Left cardiac atrium (tissue), 4 donors: ENCODE measurements around the gene TGIF2. TPM values are rescaled to one million over a fixed set of nuclear protein-coding genes. Genes with fewer than 3 reads are reported as not detected.
"Not testable (repeated sequence)": the region's sequence is repeated elsewhere in the genome, so short reads cannot be mapped to it uniquely, and the experiment has no call there.

Experiments used
- ATAC-seq, 2 donors: fragments of 200-7000 bp; cut with Tn5 transposase; one replicate each; pipeline ENCODE4 v1.9.1; 2020; ENCODE audit warnings: mild to moderate bottlenecking in 2 of 2, moderate library complexity in 2 of 2
- DNase-seq: peaks from one replicate; pipeline ENCODE4 v3.0.0-alpha.2; 2020
- intact Hi-C, 2 donors: fragments of 100-400 bp; cut with DNase I; formaldehyde crosslinking; loops; one replicate each; pipeline versions ENCODE4 v1.14.1 to v1.15.1; 2022 to 2023
- total RNA-seq, 2 donors: library from RNA; stranded (reverse); fragmentation: NEBNext Ultra II Directional; extraction: Animal tissue kit (Norgen Biotek cat#: 25700); gene quantifications; one replicate each; pipeline ENCODE4 v1.2.1, GENCODE V29; 2021
- donor health status: DM: no; HTN: yes; CAD: no.
- donor health status: DM: no; HTN: yes; CAD: no; lungs with severe emphysema.
- donor health status: DM: yes; HTN: yes; CAD: no.
- donor health status: Dilated cardiomyopathy.

The TGIF2 gene
- total RNA-seq, 2 donors from 2014 or later: 6.4 to 8.8 TPM

DNA sequence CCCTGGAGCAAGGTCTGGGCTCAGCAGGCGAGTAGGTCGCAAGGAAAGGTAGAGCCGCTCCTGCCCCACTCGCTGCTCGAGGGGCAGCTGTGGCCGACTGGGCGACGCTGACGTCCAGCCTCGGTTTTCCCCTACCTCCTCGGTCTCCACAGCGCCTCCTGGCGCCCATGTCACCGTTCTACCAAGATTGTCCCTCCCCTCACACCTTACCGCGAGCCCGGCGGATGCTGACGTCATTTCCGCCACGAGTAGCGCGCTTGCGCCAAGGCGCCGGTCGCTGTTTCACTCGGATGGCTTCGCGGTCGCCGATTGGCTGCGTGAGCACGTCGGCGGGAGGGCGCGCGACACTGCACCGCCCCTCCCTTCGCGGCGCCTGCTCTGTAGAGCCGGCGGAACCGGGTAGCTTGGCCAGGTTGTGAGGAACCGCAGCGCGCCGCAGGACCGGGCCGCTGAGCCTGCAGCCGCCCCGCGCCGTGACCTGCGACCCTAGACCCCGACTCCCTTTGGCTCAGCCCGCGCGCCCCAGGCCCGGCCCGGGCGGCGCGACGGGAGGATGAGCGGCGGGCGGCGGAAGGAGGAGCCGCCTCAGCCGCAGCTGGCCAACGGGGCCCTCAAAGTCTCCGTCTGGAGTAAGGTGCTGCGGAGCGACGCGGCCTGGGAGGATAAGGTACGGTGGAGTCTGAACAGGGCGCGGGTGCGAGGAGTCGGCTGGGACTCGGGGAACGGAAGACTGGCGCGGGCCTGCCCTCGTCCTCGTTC, 32.2 kb downstream of the TGIF2 start, which contains the start of gene RAB5IF:
Gene RAB5IF (plus strand): TSS at position 381 of the 759 bp plus-strand sequence. CDS start 173 bp downstream, at position 554.
- peak; percentile 99 for DNase-seq
- intact Hi-C loops: no loop called here
- ATAC-seq: peak; percentile 97 to 98

DNA sequence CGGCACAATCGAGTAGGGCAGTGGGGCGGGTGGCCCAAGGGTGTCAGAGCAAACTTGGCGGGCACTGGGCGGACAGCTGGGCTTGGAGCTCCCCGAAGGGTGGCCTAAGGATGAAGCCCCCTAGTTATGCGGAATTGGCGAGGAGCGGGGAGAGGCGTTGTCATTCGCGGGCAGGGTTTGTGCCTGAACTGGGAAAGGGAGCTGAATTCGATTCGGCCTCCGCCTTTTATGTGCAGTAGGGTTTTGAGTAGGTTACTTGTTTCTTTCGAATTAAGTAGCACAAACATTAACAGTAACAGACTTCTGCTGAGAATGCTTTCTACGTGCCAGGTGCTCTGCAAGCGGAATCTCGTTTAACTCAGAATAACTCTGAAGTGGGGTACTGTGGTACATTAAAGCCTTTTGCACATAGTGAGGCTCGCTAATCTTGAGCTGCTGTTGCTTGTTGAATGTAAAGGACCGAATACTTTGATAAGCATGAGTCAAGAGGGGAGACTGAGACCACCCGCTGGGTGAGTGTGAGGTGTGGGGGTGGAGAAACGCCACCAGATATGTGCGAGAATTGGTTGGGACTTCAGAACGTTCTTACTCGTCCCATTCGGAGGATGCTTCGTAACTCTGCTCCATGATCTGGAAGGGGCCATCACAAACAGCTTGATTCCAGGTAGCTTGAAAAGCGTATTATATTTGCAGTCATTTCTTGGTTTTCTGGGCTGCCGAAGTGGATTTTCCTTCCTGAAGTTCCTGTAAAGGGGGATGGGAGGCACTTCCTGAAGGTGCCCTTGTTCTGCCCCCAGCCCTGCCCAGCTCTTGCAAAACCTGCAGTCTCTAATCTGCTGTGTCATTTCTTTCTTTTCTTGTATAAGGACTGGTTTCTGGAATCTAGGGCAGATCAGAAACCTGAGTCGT, 33.0 kb downstream of the TGIF2 start:
- DNase-seq (no peak), ATAC-seq (no peak)

DNA sequence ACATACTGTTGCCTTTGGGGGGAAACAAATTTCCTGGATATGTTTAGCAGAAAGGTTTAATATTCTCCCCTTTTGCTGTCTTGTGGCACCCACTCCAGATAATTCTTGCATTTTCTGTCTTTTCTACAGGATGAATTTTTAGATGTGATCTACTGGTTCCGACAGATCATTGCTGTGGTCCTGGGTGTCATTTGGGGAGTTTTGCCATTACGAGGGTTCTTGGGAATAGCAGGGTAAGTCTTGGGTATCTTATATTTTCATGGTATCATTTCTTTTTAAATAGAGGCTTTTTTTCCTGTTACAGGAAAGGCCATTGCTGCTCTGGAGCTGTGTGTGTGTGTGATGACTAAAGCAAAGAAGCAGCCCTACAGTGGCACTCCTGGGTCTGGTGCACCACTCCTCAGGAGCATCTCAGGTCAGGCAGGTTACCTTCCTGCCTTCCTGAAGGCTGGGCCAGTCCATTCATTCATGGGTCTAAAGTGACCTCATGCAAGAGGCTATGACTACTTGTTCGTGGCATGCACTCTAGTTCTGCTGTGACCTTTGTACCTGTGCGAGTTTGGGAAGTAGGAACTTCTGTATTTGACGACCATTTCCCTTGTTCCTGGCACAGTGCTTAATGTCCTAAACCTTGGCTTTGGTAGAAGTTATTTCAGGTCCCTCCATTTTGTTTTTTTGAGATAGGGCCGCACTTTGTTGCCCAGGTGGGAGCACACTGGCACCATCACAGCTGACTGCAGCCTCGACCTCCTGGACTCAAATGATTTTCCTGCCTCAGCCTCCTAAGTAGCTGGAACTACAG, 34.4 kb downstream of the TGIF2 start:
- no peak for ATAC-seq
- intact Hi-C loops: no loop called here
- no peak for DNase-seq

More for the DNA sequence above, 33.0 kb downstream of the TGIF2 start:
- intact Hi-C loops: no loop called here

DNA sequence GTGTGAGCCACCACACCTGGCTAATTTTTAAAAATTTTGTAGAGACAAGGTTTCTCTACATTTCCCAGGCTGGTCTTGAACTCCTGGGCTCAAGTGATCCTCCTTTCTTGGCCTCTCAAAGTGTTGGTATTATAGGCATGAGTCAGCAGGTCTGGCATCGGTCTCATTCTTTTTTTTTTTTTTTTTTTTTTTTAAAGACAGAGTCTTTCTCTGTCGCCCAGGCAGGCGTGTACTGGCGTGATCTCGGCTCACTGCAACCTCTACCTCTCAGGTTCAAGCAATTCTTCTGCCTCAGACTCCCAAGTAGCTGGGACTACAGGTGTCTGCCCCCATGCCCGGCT, 35.0 kb downstream of the TGIF2 start:
- DNase-seq, ATAC-seq, intact Hi-C loops: not testable (repeated sequence)

DNA sequence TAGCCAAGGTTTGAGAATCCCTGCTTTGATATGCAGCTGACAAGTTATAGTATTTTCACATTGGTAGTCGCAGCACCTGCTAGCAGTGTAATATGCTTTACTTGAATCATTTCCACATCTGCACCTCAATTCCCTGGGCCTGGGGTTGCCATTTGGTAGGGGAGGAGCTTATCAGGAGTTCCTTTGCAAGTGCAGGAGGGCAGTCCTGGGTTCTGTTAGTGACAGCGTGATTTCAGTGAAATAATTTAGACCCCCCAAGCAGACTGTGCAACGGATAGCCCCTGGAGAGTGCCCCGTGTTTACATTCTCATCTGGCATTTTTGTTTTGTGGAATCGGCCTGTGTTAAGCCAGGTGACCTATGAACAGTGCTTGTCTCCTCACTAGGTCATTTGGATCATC, 38.2 kb downstream of the TGIF2 start:
- ATAC-seq: no peak
- intact Hi-C loops: loop anchor here in 1 of 2 donors (10.0 kb wide), 1 partner anchor 143 kb away; no protein-coding TSS in a partner anchor

DNA sequence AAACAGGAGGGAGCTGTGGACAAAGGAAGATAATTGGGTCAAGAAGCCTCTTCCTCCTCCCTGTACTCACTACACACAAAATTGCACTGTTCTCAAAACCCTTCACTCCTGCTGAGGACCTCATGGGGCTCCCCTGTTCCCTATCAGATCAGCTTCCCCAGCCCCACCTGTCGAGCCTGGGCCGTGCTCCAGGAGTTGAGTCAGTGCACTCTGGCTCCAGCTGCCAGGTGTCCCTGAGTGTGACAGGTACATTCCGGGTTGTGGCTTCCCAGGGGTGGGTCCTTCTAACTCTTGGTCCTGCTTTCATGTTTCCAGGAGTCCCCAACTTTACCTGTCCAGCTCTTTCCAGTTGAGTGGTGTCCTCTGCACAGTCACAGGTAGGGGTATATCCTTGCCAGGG, 40.6 kb downstream of the TGIF2 start:
- DNase-seq (no peak), ATAC-seq (no peak)
- intact Hi-C loops: loop anchor here in 1 of 2 donors (10.0 kb wide), 1 partner anchor 141 kb away; no protein-coding TSS in a partner anchor

More for the DNA sequence above, 38.2 kb downstream of the TGIF2 start:
- DNase-seq: no peak

DNA sequence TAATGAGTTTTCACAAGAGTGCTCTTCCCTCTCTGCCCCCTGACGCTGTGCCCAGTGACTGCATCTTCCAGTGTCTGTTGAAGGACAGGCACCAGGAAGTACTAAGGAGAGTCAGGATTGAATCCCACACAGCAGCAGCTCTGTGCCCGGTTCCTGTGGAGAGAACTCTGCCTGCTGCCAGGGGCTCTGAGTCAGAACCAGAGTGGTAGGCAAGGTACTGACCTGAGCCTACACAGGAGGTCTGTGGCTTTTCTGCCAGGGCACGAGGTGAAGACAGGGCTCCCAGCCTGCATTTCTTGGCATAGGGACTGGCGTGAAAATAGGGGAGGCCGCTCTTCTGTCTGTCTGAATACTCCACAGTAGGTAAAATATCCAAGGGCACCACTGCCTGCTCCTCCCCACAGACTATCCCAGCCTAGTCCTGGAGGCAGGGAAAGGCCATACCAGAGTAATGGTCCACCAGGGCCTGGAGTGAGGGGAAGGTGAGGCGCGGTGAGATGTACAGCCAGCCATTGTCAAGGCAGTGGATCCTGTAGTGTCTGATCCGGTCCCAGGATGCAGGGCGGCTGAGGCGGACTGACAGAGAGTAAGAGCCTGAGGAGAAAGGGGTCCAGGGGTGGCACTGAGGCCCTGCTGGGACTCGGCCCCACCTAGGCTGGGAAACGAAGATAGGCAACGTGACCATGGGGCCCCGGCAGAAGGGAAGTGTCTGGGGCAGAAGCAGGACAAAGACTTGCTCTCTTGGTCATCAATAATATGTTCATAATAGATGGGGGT, 41.6 kb downstream of the TGIF2 start:
- ATAC-seq: no peak
- intact Hi-C loops: loop anchor here in 1 of 2 donors (10.0 kb wide), 1 partner anchor 140 kb away; no protein-coding TSS in a partner anchor

DNA sequence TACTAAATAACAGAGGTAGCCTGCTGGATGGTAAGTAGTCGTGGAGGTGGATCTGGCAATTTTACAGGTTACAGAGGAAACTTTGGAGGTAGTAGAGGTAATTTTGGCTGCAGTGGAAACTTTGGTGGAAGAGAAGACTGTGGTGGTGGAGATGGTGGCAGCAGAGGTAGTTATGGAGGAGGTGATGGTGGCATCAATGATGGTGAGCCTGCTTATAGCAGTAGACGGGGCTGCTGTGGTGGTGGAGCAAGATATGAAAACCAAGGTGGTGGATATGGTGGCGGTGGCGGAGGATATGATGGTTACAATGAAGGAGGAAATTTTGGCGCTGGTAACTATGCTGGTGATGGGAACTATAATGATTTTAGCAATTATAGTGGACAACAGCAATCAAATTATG, 47.5 kb downstream of the TGIF2 start:
- intact Hi-C loops: no loop called here
- ATAC-seq (no peak), DNase-seq (no peak)

More for the DNA sequence above, 41.6 kb downstream of the TGIF2 start:
- DNase-seq: no peak

DNA sequence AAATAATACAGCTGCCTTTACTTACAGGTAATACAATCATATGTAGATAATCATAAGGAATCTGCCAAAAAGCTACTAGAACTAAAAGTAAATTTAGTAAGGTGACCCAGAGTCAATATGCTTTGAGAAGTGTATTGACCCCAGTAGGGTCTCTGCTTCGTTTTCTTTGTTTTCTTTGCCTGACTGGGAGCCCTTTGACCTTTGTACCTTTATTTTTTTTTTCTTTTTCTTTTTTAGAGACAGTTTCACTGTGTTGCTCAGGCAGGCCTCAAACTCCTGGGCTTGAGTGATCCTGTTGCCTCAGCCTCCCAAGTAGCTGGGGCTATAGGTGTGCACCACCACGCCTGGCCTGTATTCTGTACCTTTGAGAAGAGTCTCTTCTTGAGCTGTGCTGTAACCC, 50.0 kb downstream of the TGIF2 start:
- intact Hi-C loops: no loop called here
- ATAC-seq (no peak), DNase-seq (no peak)

DNA sequence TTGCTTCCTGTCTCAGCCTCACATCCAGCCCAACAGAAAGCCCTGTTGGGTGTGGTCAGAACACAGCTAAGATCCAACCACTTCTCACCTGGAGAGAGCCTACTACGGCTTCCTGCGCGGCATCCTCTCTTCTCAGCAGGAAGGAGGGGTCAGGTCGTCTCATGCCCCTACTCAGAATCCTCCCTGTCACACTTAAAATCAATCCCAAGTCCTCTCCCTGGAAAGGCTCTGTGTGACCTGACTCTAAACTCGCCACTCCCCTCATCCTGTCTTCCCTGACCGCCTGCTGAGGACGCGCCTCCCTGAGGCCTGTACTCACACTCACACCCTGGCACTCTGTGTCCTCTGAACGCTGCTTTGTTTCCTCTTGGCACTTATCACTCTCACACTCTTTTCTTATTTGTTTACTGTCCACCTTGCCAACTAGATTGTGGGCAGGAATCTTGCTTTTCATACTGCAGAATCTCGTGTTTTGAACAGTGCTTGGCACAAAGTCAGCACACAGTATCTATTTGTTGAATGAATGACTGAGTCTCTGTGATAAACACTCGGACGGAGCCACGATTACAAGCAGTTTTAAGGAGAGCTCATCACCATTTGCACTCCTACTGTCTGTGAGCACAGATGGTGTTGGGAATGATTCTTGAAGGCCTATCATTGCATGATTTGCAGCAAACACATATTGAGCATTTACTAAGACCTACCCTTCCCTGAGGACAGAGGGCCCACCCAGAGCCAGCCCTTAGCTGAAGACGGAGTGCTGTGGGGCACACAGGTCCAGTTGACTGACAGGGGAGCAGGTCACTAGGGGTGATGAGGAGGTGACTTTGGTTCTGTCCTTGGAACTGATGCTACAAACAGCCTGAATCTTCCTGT, 50.9 kb downstream of the TGIF2 start:
- peak; percentile 30 for DNase-seq
- intact Hi-C loops: no loop called here
- peak; percentile 68 to 80 for ATAC-seq

DNA sequence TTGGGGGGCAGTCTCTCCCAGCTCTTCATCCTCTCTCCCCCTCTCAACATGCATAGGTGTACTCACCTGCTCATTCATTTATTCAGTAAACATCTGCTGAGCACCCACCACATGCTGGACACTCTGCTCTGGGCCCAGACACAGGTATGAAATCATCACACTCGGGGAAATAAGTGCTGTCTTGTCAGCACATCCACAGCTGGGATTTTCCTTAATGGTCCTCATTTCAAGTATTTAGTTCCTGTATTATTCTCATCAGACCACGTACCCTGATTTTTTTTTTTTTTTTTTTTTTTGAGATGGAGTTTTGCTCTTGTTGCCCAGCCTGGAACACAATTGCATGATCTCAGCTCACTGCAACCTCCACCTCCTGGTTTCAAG, 51.5 kb downstream of the TGIF2 start:
- DNase-seq (no peak), ATAC-seq (no peak)
- intact Hi-C loops: no loop called here

DNA sequence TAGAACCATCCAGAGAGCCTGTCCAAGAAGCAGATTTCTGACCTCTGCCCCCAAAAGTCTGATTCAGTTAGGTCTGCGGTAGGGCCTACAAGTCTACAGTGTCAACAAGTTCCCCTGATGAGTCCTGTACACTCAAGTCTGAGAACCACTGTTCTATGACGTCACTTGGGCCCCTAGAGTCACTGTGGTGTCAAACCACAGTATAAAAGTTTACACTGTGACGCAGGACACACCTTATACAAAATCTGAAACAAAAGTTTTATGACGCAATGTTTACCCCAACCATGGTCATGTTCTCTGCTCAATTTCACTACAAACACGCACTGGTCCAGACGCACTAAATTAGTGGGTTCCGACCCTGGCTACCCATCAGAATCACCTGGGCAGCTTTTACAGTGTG, 54.7 kb downstream of the TGIF2 start:
- ATAC-seq: no peak
- intact Hi-C loops: no loop called here
- no peak for DNase-seq

DNA sequence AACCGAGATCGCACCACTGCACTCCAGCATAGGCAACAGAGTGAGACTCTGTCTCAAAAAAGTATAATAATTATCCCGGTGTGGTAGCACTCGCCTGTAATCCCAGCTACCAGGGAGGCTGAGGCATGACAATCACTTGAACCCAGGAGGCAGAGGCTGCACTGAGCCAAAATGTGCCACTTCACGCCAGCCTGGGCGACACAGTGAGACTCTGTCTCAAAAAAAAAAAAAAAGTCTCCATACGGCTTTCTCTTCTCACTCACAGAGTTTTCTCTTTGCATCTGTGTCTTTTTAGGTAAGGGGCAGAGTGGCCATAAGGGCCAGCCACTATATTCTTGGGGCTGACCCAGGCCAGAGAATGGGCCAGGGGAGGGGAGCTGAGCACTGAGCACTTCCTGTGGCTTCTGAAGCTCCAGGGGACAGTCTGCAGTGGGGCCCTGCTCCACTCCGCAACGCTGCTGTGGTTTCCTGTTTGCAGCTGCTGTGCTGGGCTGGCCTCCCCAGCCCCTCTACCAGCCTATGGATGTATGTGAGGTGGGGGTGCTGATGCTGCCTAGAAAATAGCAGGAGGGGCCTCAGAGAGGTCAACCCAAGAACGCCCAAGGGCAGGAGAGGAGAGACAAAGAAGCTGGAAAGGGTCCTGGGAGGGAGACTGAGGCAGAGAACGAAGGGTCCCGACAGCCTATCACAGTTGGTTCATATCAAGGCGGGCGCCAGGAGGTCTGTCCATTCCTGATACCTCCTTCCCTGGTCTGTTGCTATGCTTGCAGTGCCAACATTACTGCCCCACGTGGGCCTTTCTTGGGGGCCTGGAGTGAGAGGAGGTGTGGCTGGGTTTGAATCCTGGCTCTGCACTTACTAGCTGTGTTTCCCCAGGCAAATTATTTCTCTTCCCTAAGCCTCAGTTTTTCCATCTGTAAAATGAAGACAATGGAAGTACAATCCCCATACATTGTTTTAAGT, 56.6 kb downstream of the TGIF2 start:
- ATAC-seq (peak in 1 of 2 donors; percentile 29), DNase-seq (no peak)
- intact Hi-C loops: no loop called here

DNA sequence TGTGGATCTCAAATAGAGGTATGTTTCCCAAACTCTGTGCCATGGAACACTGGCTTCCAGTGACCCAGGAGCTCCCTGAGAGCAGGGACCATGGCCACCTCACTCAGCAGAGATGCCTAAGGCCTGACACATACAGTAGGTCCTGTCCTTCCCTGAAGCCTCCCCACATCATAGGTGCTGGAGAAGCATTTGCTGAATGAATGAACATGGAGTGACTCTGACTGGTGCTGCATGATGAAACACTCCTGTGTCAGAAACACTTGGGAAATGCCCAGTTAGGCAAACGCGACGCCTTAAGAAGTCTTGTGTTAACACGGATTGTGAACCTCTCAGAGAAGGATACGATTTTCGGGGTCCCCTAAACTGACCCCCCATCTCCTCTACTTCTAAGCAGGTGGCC, 58.2 kb downstream of the TGIF2 start:
- ATAC-seq (no peak), DNase-seq (no peak)
- intact Hi-C loops: no loop called here

DNA sequence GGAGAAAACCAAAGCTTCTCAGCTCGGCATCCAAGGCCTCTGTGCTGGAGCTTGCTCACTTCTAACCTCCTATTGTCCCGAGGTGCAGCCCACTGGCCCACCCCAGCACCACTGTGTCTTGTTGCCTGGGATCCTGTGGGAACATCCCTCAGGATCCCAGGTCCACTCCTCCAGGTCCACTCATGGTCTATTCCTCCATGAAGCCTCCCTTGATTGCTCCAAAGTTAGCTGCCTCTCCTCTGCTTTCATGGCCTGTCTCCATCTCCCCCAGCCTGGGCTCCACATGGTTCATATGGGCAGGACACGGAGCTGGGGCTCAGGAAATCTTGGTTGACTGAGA, 58.7 kb downstream of the TGIF2 start:
- intact Hi-C loops: no loop called here
- DNase-seq: no peak
- no peak for ATAC-seq

DNA sequence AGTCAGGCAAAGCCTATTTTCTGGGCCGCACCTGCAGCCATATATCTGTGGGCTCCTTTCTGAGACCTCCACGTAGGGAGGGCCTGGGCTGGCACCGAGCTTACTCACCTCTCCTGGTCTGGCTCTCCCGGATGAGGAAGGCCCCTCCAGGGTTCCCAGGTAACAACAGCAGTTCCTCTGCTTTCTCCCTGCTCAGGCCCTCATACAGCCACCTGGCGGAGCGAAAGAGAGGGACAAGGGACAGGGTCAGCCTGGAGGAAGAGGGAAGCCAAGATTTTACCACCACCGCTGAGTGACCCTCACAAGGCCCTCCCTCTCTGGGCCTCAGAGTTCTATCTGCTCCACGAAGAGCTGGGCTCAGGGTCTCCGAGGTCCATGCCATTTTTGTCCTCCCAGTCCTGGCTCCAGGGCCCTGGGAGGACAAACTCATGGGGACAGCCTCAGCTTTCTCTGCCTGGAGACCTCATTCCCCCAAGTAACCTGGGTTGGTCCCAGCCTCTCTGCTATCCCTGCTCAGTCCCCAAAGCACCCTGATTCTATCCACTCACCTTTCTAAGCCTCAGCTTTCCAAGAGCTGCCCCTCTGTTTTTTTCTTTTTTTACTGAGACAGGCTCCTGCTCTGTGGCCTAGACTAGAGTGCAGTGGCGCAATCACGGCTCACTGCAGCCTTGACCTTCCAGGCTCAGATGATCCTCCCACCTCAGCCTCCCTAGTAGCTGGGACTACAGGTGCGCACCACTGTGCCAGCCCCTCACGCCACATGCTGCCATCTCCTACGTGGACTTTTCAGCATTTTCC, 59.3 kb downstream of the TGIF2 start:
- intact Hi-C loops: no loop called here
- no peak for ATAC-seq
- no peak for DNase-seq
